Measurements from ENCODE around the gene ASB11.
"Not testable (repeated sequence)": the region's sequence is repeated elsewhere in the genome, so short reads cannot be mapped to it uniquely, and the experiment has no call there.

ASB11 gene

GRCh38 chrX:15305899-15306298 lies 9.5 kb downstream of the ASB11 start:
- DNase-seq (ENCODE audit: low spot score): not testable (repeated sequence)

GRCh38 chrX:15301924-15302323 lies 13.5 kb downstream of the ASB11 start:
- DNase-seq (ENCODE audit: low spot score): peak; percentile 23

GRCh38 chrX:15299941-15300851 lies 15.2 kb downstream of the ASB11 start:
- DNase-seq (ENCODE audit: low spot score): peak; percentile 25

GRCh38 chrX:15298780-15299179 lies 16.7 kb downstream of the ASB11 start:
- DNase-seq (ENCODE audit: low spot score): no peak

GRCh38 chrX:15298201-15298600 lies 17.2 kb downstream of the ASB11 start:
- DNase-seq (ENCODE audit: low spot score): no peak

- DNase-seq (ENCODE audit: low spot score): no peak
Measured at GRCh38 chrX:15293451-15293850, 22.0 kb downstream of the ASB11 start.

GRCh38 chrX:15292861-15293260 lies 22.6 kb downstream of the ASB11 start:
- DNase-seq (ENCODE audit: low spot score): no peak

GRCh38 chrX:15277604-15278003 lies 37.8 kb downstream of the ASB11 start:
- DNase-seq (ENCODE audit: low spot score): no peak

- DNase-seq (ENCODE audit: low spot score): no peak
Measured at GRCh38 chrX:15274946-15275345, 40.5 kb downstream of the ASB11 start.

GRCh38 chrX:15273275-15273674 lies 42.2 kb downstream of the ASB11 start:
- not testable (repeated sequence) for DNase-seq (ENCODE audit: low spot score)

- DNase-seq (ENCODE audit: low spot score): no peak
Measured at GRCh38 chrX:15271757-15272156, 43.7 kb downstream of the ASB11 start.

- peak; percentile 39 for DNase-seq (ENCODE audit: low spot score)
Measured at GRCh38 chrX:15269618-15270521, 45.6 kb downstream of the ASB11 start, which contains the start of gene ASB9. TSS of gene ASB9 (minus strand) at chrX:15270083. CDS start at chrX:15269874, 209 bp downstream.

- no peak for DNase-seq (ENCODE audit: low spot score)
Measured at GRCh38 chrX:15269120-15269519, 46.3 kb downstream of the ASB11 start.

GRCh38 chrX:15254852-15255251 lies 60.6 kb downstream of the ASB11 start:
- DNase-seq (ENCODE audit: low spot score): no peak

- no peak for DNase-seq (ENCODE audit: low spot score)
Measured at GRCh38 chrX:15245896-15246295, 69.5 kb downstream of the ASB11 start.

- DNase-seq (ENCODE audit: low spot score): no peak
Measured at GRCh38 chrX:15244421-15244820, 71.0 kb downstream of the ASB11 start.

GRCh38 chrX:15242899-15243555 lies 72.4 kb downstream of the ASB11 start:
- peak; percentile 62 for DNase-seq (ENCODE audit: low spot score)

- no peak for DNase-seq (ENCODE audit: low spot score)
Measured at GRCh38 chrX:15241301-15241700, 74.1 kb downstream of the ASB11 start.

- DNase-seq (ENCODE audit: low spot score): no peak
Measured at GRCh38 chrX:15240414-15240813, 75.0 kb downstream of the ASB11 start.

- no peak for DNase-seq (ENCODE audit: low spot score)
Measured at GRCh38 chrX:15236146-15236545, 79.3 kb downstream of the ASB11 start.

GRCh38 chrX:15235001-15235400 lies 80.4 kb downstream of the ASB11 start:
- DNase-seq (ENCODE audit: low spot score): no peak

- no peak for DNase-seq (ENCODE audit: low spot score)
Measured at GRCh38 chrX:15233416-15234015, 81.9 kb downstream of the ASB11 start.

Measured in AG08396 (cell line).